ENCODE measurements around the gene ADGRG2.

The ADGRG2 gene

GRCh38 chrX:19121898-19122640, at the start of gene ADGRG2:
ADGRG2 (minus strand) TSS chrX:19122468; CDS start chrX:19068834, 53,634 bp downstream.
- no peak for DNase-seq

GRCh38 chrX:19168609-19169008, 46.3 kb upstream of the ADGRG2 start:
- DNase-seq = no peak

GRCh38 chrX:19162851-19163250, 40.6 kb upstream of the ADGRG2 start:
- no peak for DNase-seq

GRCh38 chrX:19156186-19156585, 33.9 kb upstream of the ADGRG2 start:
- no peak for DNase-seq

GRCh38 chrX:19152762-19153161, 30.5 kb upstream of the ADGRG2 start:
- no peak for DNase-seq

GRCh38 chrX:19137067-19137466, 14.8 kb upstream of the ADGRG2 start:
- DNase-seq = no peak

- DNase-seq = no peak
These were observed 11.5 kb upstream of the ADGRG2 start for GRCh38 chrX:19133784-19134183.

- DNase-seq = no peak
These were observed 11.0 kb upstream of the ADGRG2 start for GRCh38 chrX:19133231-19133630.

GRCh38 chrX:19130628-19131027, 8.4 kb upstream of the ADGRG2 start:
- no peak for DNase-seq

GRCh38 chrX:19129694-19130093, 7.4 kb upstream of the ADGRG2 start:
- DNase-seq = no peak

- no peak for DNase-seq
These were observed 5.4 kb upstream of the ADGRG2 start for GRCh38 chrX:19127649-19128168.

GRCh38 chrX:19122641-19123009, 357 bp upstream of the ADGRG2 start:
- DNase-seq = no peak

GRCh38 chrX:19121466-19121865, 802 bp downstream of the ADGRG2 start:
- DNase-seq = no peak

- no peak for DNase-seq
These were observed 11.6 kb downstream of the ADGRG2 start for GRCh38 chrX:19110642-19111041.

GRCh38 chrX:19107035-19107434, 15.2 kb downstream of the ADGRG2 start:
- DNase-seq = no peak

- DNase-seq = no peak
These were observed 21.7 kb downstream of the ADGRG2 start for GRCh38 chrX:19100586-19100985.

GRCh38 chrX:19097553-19098283, 24.6 kb downstream of the ADGRG2 start:
- no peak for DNase-seq

- no peak for DNase-seq
These were observed 25.7 kb downstream of the ADGRG2 start for GRCh38 chrX:19096586-19096985.

- no peak for DNase-seq
These were observed 27.6 kb downstream of the ADGRG2 start for GRCh38 chrX:19094654-19095053.

GRCh38 chrX:19091596-19091995, 30.7 kb downstream of the ADGRG2 start:
- no peak for DNase-seq

GRCh38 chrX:19089555-19090040, 32.7 kb downstream of the ADGRG2 start:
- no peak for DNase-seq

- no peak for DNase-seq
These were observed 36.0 kb downstream of the ADGRG2 start for GRCh38 chrX:19086102-19086772.

GRCh38 chrX:19085666-19086065, 36.6 kb downstream of the ADGRG2 start:
- DNase-seq = no peak

GRCh38 chrX:19075754-19076153, 46.5 kb downstream of the ADGRG2 start:
- DNase-seq = no peak
